CD14-positive monocyte (primary cell): Measurements from ENCODE around the gene CELF4. TPM values are rescaled to one million over a fixed set of nuclear protein-coding genes. Genes with fewer than 3 reads are reported as not detected.

Experiments used
- DNase-seq, 3 donors: peaks; one replicate each; pipeline ENCODE4 v3.0.0-alpha.2; 2011 to 2022
- H2AFZ ChIP-seq: 2 replicates; pipeline ENCODE4 v1.6.0; 2012; ENCODE audit warnings: mild to moderate bottlenecking, low read depth, low read length, inconsistent platforms; ENCODE audit not compliant: insufficient read depth, poor library complexity, severe bottlenecking
- H3K27ac ChIP-seq, 2 donors: 1 replicate in 1 of 2; 2 replicates in 1 of 2; pipeline ENCODE4 v1.5.1; 2012 to 2013; ENCODE audit warnings: low read length in 2 of 2, control low read depth in 1 of 2, inconsistent platforms in 1 of 2, low read depth in 1 of 2, mild to moderate bottlenecking in 1 of 2
- H3K27me3 ChIP-seq, 2 donors: one replicate each; pipeline versions ENCODE4 v1.6.0 to v1.6.1; 2011 to 2013; ENCODE audit warnings: low read length in 2 of 2; ENCODE audit not compliant: control insufficient read depth in 2 of 2, insufficient read depth in 2 of 2
- H3K36me3 ChIP-seq, 2 donors: replicated peaks in 1 of 2; 1 replicate in 1 of 2; 2 replicates in 1 of 2; pipeline versions ENCODE4 v1.5.1 to v1.6.1; 2012 to 2013; ENCODE audit warnings: low read length in 2 of 2, control low read depth in 1 of 2, inconsistent platforms in 1 of 2, mild to moderate bottlenecking in 1 of 2; ENCODE audit not compliant: insufficient read depth in 2 of 2, control insufficient read depth in 1 of 2
- H3K4me1 ChIP-seq, 2 donors: 1 replicate in 1 of 2; 2 replicates in 1 of 2; pipeline versions ENCODE4 v1.5.1 to v1.6.1; 2012 to 2013; ENCODE audit warnings: low read length in 2 of 2, control low read depth in 1 of 2, inconsistent platforms in 1 of 2, mild to moderate bottlenecking in 1 of 2, moderate library complexity in 1 of 2; ENCODE audit not compliant: insufficient read depth in 2 of 2, control insufficient read depth in 1 of 2
- H3K4me2 ChIP-seq: replicated peaks from 2 replicates; pipeline ENCODE3; 2012; ENCODE audit warnings: low read length, moderate library complexity, mild to moderate bottlenecking; ENCODE audit not compliant: poor library complexity, severe bottlenecking; ENCODE audit errors: extremely low read depth
- H3K4me3 ChIP-seq, 3 experiments: fragments of 200-600 bp in 1 of 3; sonication (generic) in 1 of 3; replicated peaks in 1 of 3; 1 replicate in 2 of 3; 2 replicates in 1 of 3; pipeline ENCODE4 v1.5.1; 2011 to 2013; ENCODE audit warnings: low read length in 3 of 3, mild to moderate bottlenecking in 3 of 3, control low read depth in 2 of 3, low read depth in 2 of 3, inconsistent platforms in 1 of 3, moderate library complexity in 1 of 3
- H3K79me2 ChIP-seq: 2 replicates; pipeline ENCODE4 v1.6.0; 2012; ENCODE audit warnings: mild to moderate bottlenecking, control low read depth, inconsistent platforms, low read length, moderate library complexity; ENCODE audit not compliant: insufficient read depth
- H3K9ac ChIP-seq: 2 replicates; pipeline ENCODE4 v1.6.0; 2017; ENCODE audit warnings: low read length, mild to moderate bottlenecking; ENCODE audit not compliant: insufficient read depth, poor library complexity, severe bottlenecking
- H3K9me3 ChIP-seq, 2 donors: replicated peaks in 1 of 2; 1 replicate in 1 of 2; 2 replicates in 1 of 2; pipeline versions ENCODE4 v1.5.1 to v1.6.1; 2012 to 2013; ENCODE audit warnings: low read length in 2 of 2, control low read depth in 1 of 2; ENCODE audit not compliant: control insufficient read depth in 1 of 2, insufficient read depth in 1 of 2
- H4K20me1 ChIP-seq: 2 replicates; pipeline ENCODE4 v1.6.0; 2012; ENCODE audit warnings: mild to moderate bottlenecking, low read length, control low read depth, moderate library complexity; ENCODE audit not compliant: insufficient read depth
- H3K27ac Mint-ChIP-seq, 7 donors: one replicate each; pipeline ENCODE4 v1.8.0; 2020; ENCODE audit warnings: mild to moderate bottlenecking in 7 of 7, mixed read lengths in 7 of 7, moderate library complexity in 6 of 7, inconsistent platforms in 2 of 7
- H3K27me3 Mint-ChIP-seq, 3 donors: one replicate each; pipeline ENCODE4 v1.8.0; 2021 to 2022; ENCODE audit warnings: low read depth in 3 of 3, mild to moderate bottlenecking in 3 of 3, mixed read lengths in 3 of 3, moderate library complexity in 3 of 3, inconsistent platforms in 1 of 3
- H3K36me3 Mint-ChIP-seq, 2 donors: one replicate each; pipeline ENCODE4 v1.8.0; 2020; ENCODE audit warnings: mixed read lengths in 2 of 2, inconsistent platforms in 1 of 2, mild to moderate bottlenecking in 1 of 2
- H3K4me1 Mint-ChIP-seq: one replicate; pipeline ENCODE4 v1.8.0; 2020; ENCODE audit warnings: mild to moderate bottlenecking, mixed read lengths
- H3K4me3 Mint-ChIP-seq, 2 donors: one replicate each; pipeline ENCODE4 v1.8.0; 2020; ENCODE audit warnings: mild to moderate bottlenecking in 2 of 2, mixed read lengths in 2 of 2, moderate library complexity in 1 of 2
- H3K9me3 Mint-ChIP-seq, 7 donors: one replicate each; pipeline ENCODE4 v1.8.0; 2020 to 2022; ENCODE audit warnings: mixed read lengths in 7 of 7, mild to moderate bottlenecking in 6 of 7, moderate library complexity in 6 of 7, inconsistent platforms in 2 of 7
- CTCF ChIP-seq: fragments of 200-600 bp; IDR thresholded peaks from one replicate; pipeline ENCODE4 v1.8.0; 2022; ENCODE audit warnings: antibody characterized with exemption, mild to moderate bottlenecking
- WGBS: methylation state at CpG from one replicate; pipeline ENCODE4 v1.1.5; 2013; ENCODE audit warnings: missing lambda C conversion rate; ENCODE audit not compliant: insufficient coverage; 5-methylcytosine and 5-hydroxymethylcytosine counted together
- intact Hi-C, 2 donors: fragments of 100-400 bp; cut with micrococcal nuclease; formaldehyde crosslinking; loops; one replicate each; pipeline versions ENCODE4 v1.15.0 to v1.15.1; 2023
- polyA plus RNA-seq, 3 donors: library from polyadenylated mRNA; depleted of rRNA in 1 of 3; unstranded in 2 of 3; stranded (reverse) in 1 of 3; fragments of 300-500 nt in 2 of 3; fragments of >200 nt in 1 of 3; fragmentation: Illumina TruSeq in 2 of 3; gene quantifications; 1 replicate in 2 of 3; 2 replicates in 1 of 3; pipeline ENCODE4 v1.2.3, GENCODE V29; 2012 to 2021

The CELF4 gene
- polyA plus RNA-seq, 3 donors = not detected

- no peak for DNase-seq
- Mint-ChIP-seq H3K4me1 (no peaks in the 10 kb centered on the region), H3K4me3 (no peak overlapping the region), H3K27me3 (peaks cover 1 to 6% (median 1%) of the 10 kb centered on the region in 3 donors), H3K27ac (no peak overlapping the region), H3K9me3 (peaks cover 0 to 2% (median 0%) of the 10 kb centered on the region in 7 donors), H3K36me3 (no peaks in the 10 kb centered on the region)
- Histone ChIP-seq H3K79me2 (no peaks in the 10 kb centered on the region), H3K4me3 (no peak overlapping the region), H3K27me3 (no peaks in the 10 kb centered on the region), H3K4me2 (no peak overlapping the region), H3K9me3 (no peaks in the 10 kb centered on the region), H4K20me1 (no peaks in the 10 kb centered on the region), H3K9ac (no peak overlapping the region), H2AFZ (no peak overlapping the region), H3K27ac (no peak overlapping the region), H3K36me3 (no peaks in the 10 kb centered on the region), H3K4me1 (no peaks in the 10 kb centered on the region)
- 80% methylated on average over 1 of the region's 8 CpGs for WGBS
- no peak for TF ChIP-seq CTCF
- intact Hi-C loops = no loop called here
These were observed 92.3 kb downstream of the CELF4 start for GRCh38 chr18:37473195-37473840.

DNA sequence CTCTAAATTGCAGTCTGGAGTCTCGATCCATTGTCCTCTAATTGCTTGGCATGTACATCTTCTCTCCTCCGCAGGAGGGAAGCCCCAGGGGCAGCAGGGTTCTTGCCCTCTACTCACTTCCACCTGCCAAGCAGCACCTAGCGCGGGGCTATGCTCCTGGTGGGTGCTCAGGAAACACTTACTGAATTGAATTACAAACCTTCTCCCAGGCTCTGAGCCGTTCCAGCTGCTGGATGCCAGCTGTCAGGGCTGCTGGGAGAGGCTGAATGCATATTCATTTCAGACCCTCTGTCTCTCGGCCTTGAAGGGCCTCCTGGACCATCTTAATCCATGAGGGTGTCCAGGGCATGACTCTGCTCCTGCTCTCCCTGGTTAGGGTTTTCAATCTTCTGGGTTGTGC, 94.0 kb downstream of the CELF4 start:
- no peaks in the 10 kb centered on the region for H3K4me1 ChIP-seq
- H3K4me2 ChIP-seq = no peak overlapping the region
- Mint-ChIP-seq H3K36me3 (no peaks in the 10 kb centered on the region), H3K9me3 (peaks cover 0 to 2% (median 0%) of the 10 kb centered on the region in 7 donors), H3K27ac (no peak overlapping the region), H3K27me3 (peaks cover 1 to 10% (median 4%) of the 10 kb centered on the region in 3 donors), H3K4me1 (no peaks in the 10 kb centered on the region), H3K4me3 (no peak overlapping the region)
- WGBS = 71% methylated on average over 5 of the region's 6 CpGs
- no peaks in the 10 kb centered on the region for H3K9me3 ChIP-seq
- no peaks in the 10 kb centered on the region for H3K27me3 ChIP-seq
- H3K79me2 ChIP-seq = no peaks in the 10 kb centered on the region
- intact Hi-C loops = no loop called here
- no peaks in the 10 kb centered on the region for H4K20me1 ChIP-seq
- no peaks in the 10 kb centered on the region for H3K36me3 ChIP-seq
- TF ChIP-seq CTCF = no peak
- no peak overlapping the region for H3K4me3 ChIP-seq
- H2AFZ ChIP-seq = no peak overlapping the region
- no peak overlapping the region for H3K27ac ChIP-seq
- no peak overlapping the region for H3K9ac ChIP-seq
- no peak for DNase-seq
